DMS153 treated with DMSO at 0.1 percent for 48 hours (cell line): ENCODE measurements around the gene DDX6.
"Not testable (repeated sequence)": the region's sequence is repeated elsewhere in the genome, so short reads cannot be mapped to it uniquely, and the experiment has no call there.

Experiments used
- DNase-seq: peaks from one replicate; lab custom pipeline; 2025; ENCODE audit not compliant: unreplicated experiment; lab: John Stamatoyannopoulos, UW

The DDX6 gene

DNA sequence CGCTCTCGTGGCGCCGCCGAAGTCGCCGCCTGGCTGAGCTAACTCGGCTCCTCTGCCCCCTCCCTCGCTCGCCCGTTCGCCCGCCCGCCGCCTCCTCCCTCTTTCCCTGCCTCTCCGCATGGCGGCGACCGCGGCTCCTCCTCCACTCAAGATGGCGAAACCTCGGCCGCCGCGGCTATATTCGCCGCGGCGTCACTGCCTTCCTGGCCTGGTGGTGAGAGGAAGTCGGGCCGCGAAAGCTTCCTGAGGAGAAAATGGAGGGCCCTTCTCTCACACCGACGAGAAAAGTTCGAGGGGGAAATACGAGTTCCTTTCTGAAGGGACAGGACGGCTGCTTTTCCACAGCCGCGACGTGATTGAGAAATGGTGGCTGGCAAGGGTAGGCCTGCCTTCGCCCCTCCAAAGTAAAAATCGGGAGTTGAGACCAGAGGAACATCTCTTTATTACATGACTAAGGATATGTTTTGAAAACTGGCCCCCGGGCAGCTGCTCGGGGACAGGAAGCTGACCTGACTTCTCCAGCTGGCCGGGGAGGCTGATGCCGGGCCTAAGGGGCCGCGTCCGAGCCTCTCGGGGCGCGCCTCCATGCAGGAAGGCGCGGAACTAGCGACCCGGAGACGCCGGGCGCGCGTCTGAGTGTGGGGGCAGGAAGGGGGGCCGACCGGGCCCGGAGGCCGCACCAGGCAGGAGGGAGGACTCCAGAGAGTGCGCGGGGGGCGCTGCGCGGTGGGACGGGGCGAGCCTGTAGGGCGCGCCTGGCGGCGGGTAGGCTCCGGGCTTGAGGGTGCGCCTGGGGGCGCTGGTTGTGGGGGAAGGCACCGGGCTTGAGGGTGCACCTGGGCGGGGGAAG, at the start of gene DDX6:
Gene DDX6 (minus strand): TSS at position 54 of the 850 bp plus-strand sequence. CDS start 4,913 bp downstream, outside the sequence.
- peak; percentile 67 for DNase-seq

DNA sequence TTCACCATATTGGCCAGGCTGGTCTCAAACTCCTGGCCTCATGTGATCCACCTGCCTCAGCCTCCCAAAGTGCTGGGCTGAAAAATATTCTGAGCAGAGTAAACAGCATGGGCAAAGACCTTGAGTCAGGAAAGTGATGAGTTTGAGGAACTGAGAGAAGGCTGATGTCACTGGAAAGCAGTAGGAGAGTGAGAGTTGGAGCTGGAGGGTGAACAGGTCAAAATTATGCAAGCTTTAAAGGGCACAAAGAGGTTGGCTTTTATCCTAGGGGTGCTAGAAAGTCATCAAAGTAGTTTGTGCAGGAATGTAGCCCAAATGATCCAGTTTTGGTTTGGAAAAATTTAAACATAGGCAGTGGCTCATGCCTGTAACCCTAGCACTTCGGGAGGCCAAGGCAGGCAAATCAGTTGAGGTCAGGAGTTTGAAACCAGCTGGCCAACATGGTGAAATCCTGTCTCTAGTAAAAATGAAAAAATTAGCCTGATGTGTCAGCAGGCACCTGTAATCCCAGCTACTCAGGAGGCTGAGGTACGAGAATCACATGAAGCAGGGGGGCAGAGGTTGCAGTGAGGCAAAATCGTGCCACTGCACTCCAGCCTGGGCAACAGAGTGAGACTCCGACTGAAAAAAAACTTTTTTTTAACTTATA, 48.1 kb upstream of the DDX6 start:
- no peak for DNase-seq

- no peak for DNase-seq
Measured at GRCh38 chr11:118837868-118838267, 46.9 kb upstream of the DDX6 start.

DNA sequence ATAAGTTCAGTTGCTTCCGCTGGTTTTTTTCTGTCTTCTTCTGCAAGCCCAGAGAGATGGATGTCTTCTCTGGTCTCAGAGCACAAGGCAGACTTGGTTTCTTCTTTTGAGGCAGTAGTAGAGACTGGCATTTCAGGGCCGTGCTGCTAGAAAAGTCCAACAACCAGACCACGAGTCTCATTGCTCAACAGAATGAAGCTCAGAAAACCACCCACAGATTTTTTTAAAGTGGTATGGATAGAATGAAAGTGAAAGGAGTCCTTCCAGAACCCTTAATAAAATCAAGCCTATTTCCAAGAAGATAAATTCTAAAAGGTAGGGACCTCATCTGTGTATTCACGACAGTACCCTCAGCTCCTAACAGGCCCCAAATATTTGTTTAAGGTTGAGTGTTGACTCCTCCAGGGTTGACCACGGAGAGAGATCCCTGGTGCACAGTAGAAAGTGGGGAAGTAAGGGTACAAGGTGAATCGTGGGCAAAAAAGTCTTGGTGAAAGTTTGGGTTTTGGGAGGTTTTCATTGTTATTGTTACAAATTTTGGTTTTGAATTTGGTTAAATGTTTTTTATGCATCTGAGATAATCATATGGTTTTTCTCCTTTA, 43.6 kb upstream of the DDX6 start:
- no peak for DNase-seq

DNA sequence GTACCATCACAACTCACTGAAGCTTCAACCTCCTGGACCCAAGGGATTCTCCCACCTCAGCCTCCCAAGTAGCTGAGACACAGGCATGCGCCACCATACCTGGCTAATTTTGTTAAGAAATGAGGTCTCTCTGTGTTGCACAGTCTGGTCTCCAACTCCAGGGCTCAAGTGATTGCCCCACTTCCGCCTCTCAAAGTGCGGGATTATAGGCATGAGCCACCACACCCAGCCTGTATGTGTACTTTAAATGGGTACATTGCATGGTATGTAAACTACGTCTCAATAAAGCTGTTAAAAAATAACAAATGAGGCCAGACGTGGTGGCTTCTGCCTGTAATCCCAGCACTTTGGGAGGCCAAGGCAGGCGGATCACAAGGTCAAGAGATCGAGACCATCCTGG, 36.2 kb upstream of the DDX6 start:
- DNase-seq: no peak

DNA sequence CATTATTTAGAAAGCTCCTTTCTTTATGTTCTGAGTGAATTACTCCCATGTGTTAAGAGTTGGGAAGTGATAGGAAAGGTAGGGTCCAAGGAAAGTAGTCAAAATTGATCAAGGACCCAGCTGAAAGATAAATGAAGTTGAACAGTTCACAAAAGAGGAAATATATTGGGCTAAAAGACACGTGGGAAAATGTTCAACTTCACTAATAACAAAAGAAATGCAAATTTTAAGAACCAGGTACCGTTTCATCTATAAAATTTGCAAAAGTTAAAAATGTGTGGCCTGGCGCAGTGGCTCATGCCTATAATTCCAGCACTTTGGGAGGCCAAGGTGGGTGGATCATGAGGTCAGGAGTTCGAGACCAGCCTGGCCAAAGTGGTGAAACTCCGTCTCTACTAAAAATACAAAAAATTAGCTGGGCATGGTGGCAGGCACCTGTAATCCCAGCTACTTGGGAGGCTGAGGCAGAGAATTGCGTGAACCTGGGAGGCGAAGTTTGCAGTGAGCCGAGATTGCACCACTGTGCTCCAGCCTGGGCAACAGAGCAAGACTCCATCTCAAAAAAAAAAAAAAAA, 32.1 kb upstream of the DDX6 start:
- DNase-seq: not testable (repeated sequence)

DNA sequence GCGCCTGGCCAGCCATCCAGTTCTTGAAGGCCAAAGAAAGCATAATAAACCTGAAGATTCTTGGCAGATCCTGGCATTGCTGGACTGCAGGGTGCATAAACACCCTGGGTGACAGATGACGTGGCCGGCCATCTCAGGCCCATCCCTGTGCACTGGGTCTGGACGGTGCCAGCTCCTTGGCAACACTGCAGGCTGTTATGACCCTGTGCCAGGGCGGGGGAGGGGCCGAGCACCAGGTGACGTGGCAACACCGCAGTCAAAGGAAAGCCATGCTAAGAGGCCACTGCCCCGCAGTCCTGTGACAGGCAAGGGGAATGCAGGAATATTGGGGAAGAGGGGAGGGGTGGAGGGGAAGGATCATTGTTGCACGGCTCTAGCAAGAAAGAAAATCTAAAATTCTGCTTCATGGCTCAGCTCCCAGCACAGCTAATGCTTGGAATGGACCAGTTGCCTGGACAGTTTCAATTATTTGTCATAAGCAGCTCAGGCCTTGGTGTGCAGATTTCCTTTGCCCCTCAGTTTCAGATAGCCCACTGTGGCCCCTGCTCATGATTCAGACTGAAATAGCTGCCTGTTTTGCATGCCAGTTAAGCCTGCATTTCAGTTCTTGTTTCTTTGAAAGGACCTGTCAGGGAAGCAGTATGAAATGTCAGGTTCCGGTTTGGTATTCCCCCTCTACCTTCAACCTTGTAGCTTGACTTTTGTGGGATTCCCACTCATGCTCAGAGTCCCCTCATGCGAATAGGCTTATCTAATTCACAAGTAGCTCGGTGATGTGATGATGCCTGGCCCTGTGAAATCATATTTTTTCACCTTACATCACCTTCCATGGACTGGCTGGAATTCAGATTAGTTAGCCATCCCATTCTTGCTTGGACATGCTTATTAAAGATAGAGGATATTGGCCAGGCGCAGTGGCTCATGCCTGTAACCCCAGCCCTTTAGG, 29.7 kb upstream of the DDX6 start:
- no peak for DNase-seq

- not testable (repeated sequence) for DNase-seq
Measured at GRCh38 chr11:118820025-118820379, 29.0 kb upstream of the DDX6 start.

- DNase-seq: no peak
Measured at GRCh38 chr11:118819334-118820024, 28.5 kb upstream of the DDX6 start.

- DNase-seq: no peak
Measured at GRCh38 chr11:118818130-118818529, 27.2 kb upstream of the DDX6 start.

GRCh38 chr11:118813551-118813950, 22.6 kb upstream of the DDX6 start:
- DNase-seq: no peak

- no peak for DNase-seq
Measured at GRCh38 chr11:118812485-118812884, 21.5 kb upstream of the DDX6 start.

DNA sequence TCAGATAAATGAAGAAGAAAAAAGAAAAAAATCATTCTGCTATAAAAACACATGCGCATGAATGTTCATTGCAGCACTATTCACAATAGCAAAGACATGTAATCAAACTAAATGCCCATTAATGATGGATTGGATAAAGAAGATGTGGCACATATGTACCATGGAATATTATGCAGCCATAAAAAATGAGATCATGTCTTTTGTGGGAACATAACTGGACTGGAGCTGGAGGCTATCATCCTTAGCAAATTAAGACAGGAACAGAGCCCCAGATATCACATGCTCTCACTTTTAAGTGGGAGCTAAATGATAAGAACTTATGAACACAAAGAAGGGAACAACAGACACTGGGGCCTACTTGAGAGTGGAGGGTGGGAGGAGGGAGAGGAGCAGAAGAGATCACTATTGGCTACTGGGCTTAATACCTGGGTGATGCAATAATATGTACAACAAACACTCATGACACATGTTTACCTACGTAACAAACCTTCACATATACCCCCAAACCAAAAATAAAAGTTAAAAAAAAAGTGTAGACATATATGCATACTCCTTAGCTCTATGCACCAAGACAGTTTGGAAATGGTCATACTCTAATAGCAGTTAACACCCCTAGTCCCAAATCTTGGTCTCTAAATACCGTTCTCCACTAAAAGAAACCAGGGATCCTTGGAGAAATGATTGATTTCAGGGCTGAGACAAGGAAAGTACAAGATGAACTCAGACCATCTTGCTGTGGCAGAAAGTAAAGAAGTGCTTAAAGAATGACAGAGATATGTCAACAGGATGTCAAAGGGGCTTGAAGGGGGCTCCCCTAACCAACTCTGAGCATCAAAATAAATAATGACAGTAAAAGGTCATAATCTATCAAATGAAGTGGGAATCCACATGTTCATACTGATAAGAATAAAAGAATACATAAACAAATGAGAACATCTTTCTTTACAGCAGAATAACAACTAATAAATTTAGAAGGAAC, 17.1 kb upstream of the DDX6 start:
- no peak for DNase-seq

- no peak for DNase-seq
Measured at GRCh38 chr11:118806400-118806799, 15.4 kb upstream of the DDX6 start.

- no peak for DNase-seq
Measured at GRCh38 chr11:118804094-118804493, 13.1 kb upstream of the DDX6 start.

GRCh38 chr11:118799372-118799771, 8.4 kb upstream of the DDX6 start:
- no peak for DNase-seq

DNA sequence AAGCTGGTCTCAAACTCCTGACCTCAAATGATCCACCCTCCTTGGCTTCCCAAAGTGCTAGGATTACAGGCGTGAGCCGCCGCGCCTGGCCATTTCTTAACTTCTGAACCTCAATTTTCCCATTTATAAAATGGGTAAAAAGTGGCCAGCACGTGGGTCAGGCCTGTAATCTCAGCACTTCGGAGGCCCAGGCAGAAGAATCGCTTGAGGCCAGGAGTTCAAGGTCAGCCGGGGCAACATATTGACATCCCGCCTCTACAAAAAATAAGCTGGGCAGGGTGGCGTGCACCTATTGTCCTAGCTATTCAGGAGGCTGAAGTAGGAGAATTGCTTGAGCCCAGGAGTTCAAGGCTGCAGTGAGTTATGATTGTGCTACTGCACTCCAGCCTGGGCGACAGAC, 6.5 kb upstream of the DDX6 start:
- no peak for DNase-seq

DNA sequence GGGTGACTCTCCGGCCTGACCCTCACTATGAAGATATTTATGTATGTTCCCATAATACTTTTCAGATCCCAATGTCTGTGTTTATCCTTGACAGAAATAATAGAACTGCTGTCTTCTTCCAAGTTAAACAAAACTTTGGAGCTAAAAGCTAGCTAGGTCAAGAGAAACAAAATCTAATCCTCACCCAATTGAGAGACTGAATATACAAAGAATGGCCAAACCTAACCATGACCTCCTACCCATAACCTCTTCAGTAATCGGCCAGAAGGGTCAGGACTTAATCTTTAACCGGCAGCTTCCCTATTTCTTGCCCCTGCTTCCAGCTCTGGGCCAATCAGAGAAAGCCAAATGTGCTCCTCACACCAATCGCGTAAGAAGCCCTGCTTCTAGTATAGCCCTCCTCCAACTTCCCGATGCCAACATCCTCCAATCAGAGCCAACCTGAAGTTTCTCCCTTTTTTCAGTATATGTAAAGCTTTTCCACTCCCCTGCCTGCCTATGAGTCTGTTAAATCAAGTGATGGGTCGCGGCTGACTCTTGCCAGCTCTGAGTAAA, 1.7 kb upstream of the DDX6 start:
- peak; percentile 56 for DNase-seq
